ENCODE measurements around the gene RALY. TPM values are rescaled to one million over a fixed set of nuclear protein-coding genes. Genes with fewer than 3 reads are reported as not detected.

RALY gene
- total and polyA plus RNA-seq, 10 of the 15 experiments (the other 5 are each of a cell fraction or from before 2014, with no cell fraction given), result 1.2 to 246 (median 137) TPM

DNA sequence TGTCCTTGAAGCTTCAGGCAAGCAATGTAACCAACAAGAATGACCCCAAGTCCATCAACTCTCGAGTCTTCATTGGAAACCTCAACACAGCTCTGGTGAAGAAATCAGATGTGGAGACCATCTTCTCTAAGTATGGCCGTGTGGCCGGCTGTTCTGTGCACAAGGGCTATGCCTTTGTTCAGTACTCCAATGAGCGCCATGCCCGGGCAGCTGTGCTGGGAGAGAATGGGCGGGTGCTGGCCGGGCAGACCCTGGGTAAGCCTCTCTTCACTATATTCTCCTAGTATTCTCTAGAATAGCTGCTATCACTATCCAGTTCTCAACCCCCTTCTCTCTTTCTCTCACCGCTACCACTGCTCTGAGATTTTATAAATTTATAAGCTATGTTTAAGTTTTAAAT lies 78.4 kb downstream of the RALY start:
- Histone ChIP-seq H3K27ac (ENCODE audit: control insufficient read depth, insufficient read depth) (no peak overlapping the region), H4K20me1 (ENCODE audit: control insufficient read depth, insufficient read depth) (no peaks in the 10 kb centered on the region; the same call in 1 of the 2 replicates), H3K4me2 (ENCODE audit: control insufficient read depth, insufficient read depth) (no peak overlapping the region), H3K79me2 (ENCODE audit: control insufficient read depth, insufficient read depth, low read length) (peaks cover 6% of the 10 kb centered on the region), H3K4me3 (no peak overlapping the region), H3K27me3 (replicated peaks in 1 of 2; ENCODE audit: control insufficient read depth in 2 of 2, insufficient read depth in 2 of 2, low read length in 1 of 2) (no peaks in the 10 kb centered on the region), H3K9ac (ENCODE audit: control insufficient read depth, insufficient read depth, low read length) (no peak overlapping the region), H3K9me3 (replicated peaks; ENCODE audit: control insufficient read depth, insufficient read depth, low read length) (no peaks in the 10 kb centered on the region), H3K4me1 (ENCODE audit: control insufficient read depth, insufficient read depth, low read length) (no peaks in the 10 kb centered on the region), H3K36me3 (ENCODE audit: control insufficient read depth in 2 of 2, insufficient read depth in 2 of 2, low read length in 1 of 2) (peaks cover 21 to 23% of the 10 kb centered on the region in 2 experiments; a peak in 3 of 4 replicates), H2AFZ (ENCODE audit: control insufficient read depth, low read depth, low read length) (no peak overlapping the region)
- POLR2A ChIA-PET, result no interaction called here
- no peak for TF ChIP-seq PML (IDR thresholded peaks at IDR 0.05; ENCODE audit: low read length)
- TF ChIP-seq KDM1A (IDR thresholded peaks at IDR 0.05; ENCODE audit: borderline replicate concordance), result no peak
- SMC1A ChIA-PET (ENCODE audit: uncharacterized antibody, unreplicated experiment), result interaction anchor here (1.2 kb wide), 1 partner anchor 23 kb away, joined by 3 read pairs; no protein-coding TSS in a partner anchor
- RAD21 ChIA-PET (ENCODE audit: unreplicated experiment), result interaction anchor here (0.9 kb wide), 1 partner anchor 56 kb away, joined by 3 read pairs; no protein-coding TSS in a partner anchor
- in situ Hi-C loops (cut with MboI), result no loop called here
- CTCF ChIA-PET, result interaction anchor here (0.5 to 1.5 kb wide), 4 partner anchors 40 to 209 kb away, joined by 3 to 5 read pairs (median 3); partner anchors contain the start of gene EIF2S2
- FAIRE-seq, result no peak
- DNase-seq (ENCODE audit: low read depth, low spot score), result no peak
- WGBS (ENCODE audit: insufficient coverage, insufficient replicate concordance, low lambda C conversion rate, missing lambda C conversion rate), result 92% methylated on average over 8 of the region's 8 CpGs
- no peak for ATAC-seq
- no TSS peak for BruUV-seq (replicated peaks)
- intact Hi-C loops (cut with micrococcal nuclease; ENCODE audit: unreplicated experiment), result loop anchor here (5.0 kb wide), 1 partner anchor 140 kb away; no protein-coding TSS in a partner anchor

DNA sequence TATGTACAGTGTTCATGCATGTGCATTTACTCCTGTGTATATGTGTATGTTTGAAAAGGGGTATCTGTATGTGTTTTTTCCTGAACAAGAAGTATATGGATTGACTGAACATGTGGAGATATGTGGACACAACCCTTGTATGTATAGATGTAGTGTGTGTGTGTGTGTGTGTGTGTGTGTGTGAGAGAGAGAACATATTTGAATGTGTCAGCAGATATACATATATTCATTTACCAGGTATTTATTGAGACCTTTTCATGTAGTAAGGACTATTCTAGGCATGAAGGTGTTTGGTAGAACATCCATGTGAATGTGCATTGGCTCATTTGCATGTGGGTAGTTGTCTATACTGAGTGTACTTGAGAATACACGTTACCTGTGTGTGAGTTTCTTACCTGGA lies 79.1 kb downstream of the RALY start:
- Histone ChIP-seq H3K4me1 (ENCODE audit: control insufficient read depth, insufficient read depth, low read length) (no peaks in the 10 kb centered on the region), H3K27me3 (replicated peaks in 1 of 2; ENCODE audit: control insufficient read depth in 2 of 2, insufficient read depth in 2 of 2, low read length in 1 of 2) (no peaks in the 10 kb centered on the region), H3K9me3 (replicated peaks; ENCODE audit: control insufficient read depth, insufficient read depth, low read length) (no peaks in the 10 kb centered on the region), H3K9ac (ENCODE audit: control insufficient read depth, insufficient read depth, low read length) (no peak overlapping the region), H3K79me2 (ENCODE audit: control insufficient read depth, insufficient read depth, low read length) (peaks cover 6% of the 10 kb centered on the region), H3K27ac (ENCODE audit: control insufficient read depth, insufficient read depth) (no peak overlapping the region), H3K4me2 (ENCODE audit: control insufficient read depth, insufficient read depth) (no peak overlapping the region), H3K4me3 (no peak overlapping the region), H4K20me1 (ENCODE audit: control insufficient read depth, insufficient read depth) (no peaks in the 10 kb centered on the region; the same call in 1 of the 2 replicates), H3K36me3 (ENCODE audit: control insufficient read depth in 2 of 2, insufficient read depth in 2 of 2, low read length in 1 of 2) (peaks cover 23 to 28% of the 10 kb centered on the region in 2 experiments; a peak in 3 of 4 replicates), H2AFZ (ENCODE audit: control insufficient read depth, low read depth, low read length) (no peak overlapping the region)
- ChIA-PET SMC1A (ENCODE audit: uncharacterized antibody, unreplicated experiment) (interaction anchor here (1.2 kb wide), 1 partner anchor 22 kb away, joined by 3 read pairs; no protein-coding TSS in a partner anchor), POLR2A (no interaction called here), CTCF (interaction anchor here (0.8 to 1.5 kb wide), 2 partner anchors 39 to 210 kb away, joined by 3 to 5 read pairs; partner anchors contain the start of gene EIF2S2), RAD21 (ENCODE audit: unreplicated experiment) (interaction anchor here (0.9 kb wide), 1 partner anchor 55 kb away, joined by 3 read pairs; no protein-coding TSS in a partner anchor)
- no peak for ATAC-seq
- WGBS (ENCODE audit: insufficient coverage, insufficient replicate concordance, low lambda C conversion rate, missing lambda C conversion rate), result 100% methylated on average over 1 of the region's 1 CpG
- BruUV-seq (replicated peaks), result no TSS peak
- in situ Hi-C loops (cut with MboI), result no loop called here
- no peak for DNase-seq (ENCODE audit: low read depth, low spot score)
- intact Hi-C loops (cut with micrococcal nuclease; ENCODE audit: unreplicated experiment), result loop anchor here (5.0 kb wide), 1 partner anchor 140 kb away; no protein-coding TSS in a partner anchor
- FAIRE-seq, result no peak
- TF ChIP-seq SMAD1 (IDR thresholded peaks at IDR 0.05; ENCODE audit: low read depth, partially characterized antibody), result no peak
- TF ChIP-seq HDAC2 (IDR thresholded peaks at IDR 0.05), result no peak
- no peak for TF ChIP-seq ZNF274 (IDR thresholded peaks at IDR 0.05; ENCODE audit: insufficient read depth, insufficient read length)
- TF ChIP-seq CREB1 (IDR thresholded peaks at IDR 0.05; ENCODE audit: low read depth), result no peak
- no peak for TF ChIP-seq GATAD2B (conservative IDR thresholded peaks at IDR 0.05; ENCODE audit: low read depth)
- TF ChIP-seq, protein P1, sequence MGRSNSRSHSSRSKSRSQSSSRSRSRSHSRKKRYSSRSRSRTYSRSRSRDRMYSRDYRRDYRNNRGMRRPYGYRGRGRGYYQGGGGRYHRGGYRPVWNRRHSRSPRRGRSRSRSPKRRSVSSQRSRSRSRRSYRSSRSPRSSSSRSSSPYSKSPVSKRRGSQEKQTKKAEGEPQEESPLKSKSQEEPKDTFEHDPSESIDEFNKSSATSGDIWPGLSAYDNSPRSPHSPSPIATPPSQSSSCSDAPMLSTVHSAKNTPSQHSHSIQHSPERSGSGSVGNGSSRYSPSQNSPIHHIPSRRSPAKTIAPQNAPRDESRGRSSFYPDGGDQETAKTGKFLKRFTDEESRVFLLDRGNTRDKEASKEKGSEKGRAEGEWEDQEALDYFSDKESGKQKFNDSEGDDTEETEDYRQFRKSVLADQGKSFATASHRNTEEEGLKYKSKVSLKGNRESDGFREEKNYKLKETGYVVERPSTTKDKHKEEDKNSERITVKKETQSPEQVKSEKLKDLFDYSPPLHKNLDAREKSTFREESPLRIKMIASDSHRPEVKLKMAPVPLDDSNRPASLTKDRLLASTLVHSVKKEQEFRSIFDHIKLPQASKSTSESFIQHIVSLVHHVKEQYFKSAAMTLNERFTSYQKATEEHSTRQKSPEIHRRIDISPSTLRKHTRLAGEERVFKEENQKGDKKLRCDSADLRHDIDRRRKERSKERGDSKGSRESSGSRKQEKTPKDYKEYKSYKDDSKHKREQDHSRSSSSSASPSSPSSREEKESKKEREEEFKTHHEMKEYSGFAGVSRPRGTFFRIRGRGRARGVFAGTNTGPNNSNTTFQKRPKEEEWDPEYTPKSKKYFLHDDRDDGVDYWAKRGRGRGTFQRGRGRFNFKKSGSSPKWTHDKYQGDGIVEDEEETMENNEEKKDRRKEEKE (IDR thresholded peaks at IDR 0.05), result no peak
- TF ChIP-seq CBX5 (IDR thresholded peaks at IDR 0.05; ENCODE audit: low read depth), result no peak
- TF ChIP-seq POLR2AphosphoS2 (IDR thresholded peaks at IDR 0.05; ENCODE audit: low read depth, low read length), result no peak
- TF ChIP-seq, protein P2, sequence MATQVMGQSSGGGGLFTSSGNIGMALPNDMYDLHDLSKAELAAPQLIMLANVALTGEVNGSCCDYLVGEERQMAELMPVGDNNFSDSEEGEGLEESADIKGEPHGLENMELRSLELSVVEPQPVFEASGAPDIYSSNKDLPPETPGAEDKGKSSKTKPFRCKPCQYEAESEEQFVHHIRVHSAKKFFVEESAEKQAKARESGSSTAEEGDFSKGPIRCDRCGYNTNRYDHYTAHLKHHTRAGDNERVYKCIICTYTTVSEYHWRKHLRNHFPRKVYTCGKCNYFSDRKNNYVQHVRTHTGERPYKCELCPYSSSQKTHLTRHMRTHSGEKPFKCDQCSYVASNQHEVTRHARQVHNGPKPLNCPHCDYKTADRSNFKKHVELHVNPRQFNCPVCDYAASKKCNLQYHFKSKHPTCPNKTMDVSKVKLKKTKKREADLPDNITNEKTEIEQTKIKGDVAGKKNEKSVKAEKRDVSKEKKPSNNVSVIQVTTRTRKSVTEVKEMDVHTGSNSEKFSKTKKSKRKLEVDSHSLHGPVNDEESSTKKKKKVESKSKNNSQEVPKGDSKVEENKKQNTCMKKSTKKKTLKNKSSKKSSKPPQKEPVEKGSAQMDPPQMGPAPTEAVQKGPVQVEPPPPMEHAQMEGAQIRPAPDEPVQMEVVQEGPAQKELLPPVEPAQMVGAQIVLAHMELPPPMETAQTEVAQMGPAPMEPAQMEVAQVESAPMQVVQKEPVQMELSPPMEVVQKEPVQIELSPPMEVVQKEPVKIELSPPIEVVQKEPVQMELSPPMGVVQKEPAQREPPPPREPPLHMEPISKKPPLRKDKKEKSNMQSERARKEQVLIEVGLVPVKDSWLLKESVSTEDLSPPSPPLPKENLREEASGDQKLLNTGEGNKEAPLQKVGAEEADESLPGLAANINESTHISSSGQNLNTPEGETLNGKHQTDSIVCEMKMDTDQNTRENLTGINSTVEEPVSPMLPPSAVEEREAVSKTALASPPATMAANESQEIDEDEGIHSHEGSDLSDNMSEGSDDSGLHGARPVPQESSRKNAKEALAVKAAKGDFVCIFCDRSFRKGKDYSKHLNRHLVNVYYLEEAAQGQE (IDR thresholded peaks at IDR 0.05; ENCODE audit: low read depth, low read length), result no peak
- TF ChIP-seq SMARCA5 (IDR thresholded peaks at IDR 0.05), result no peak

Measured in GM12878 (cell line).